Mesendoderm (in vitro differentiated cells): ENCODE measurements around the gene BSN.

Experiments used
- DNase-seq: peaks from one replicate; pipeline ENCODE4 v3.0.0; 2013
- H2AK5ac ChIP-seq: 2 replicates; pipeline ENCODE4 v1.6.1; 2013; ENCODE audit warnings: low read length, inconsistent platforms
- H2BK120ac ChIP-seq: 2 replicates; pipeline ENCODE4 v1.6.1; 2013; ENCODE audit warnings: low read depth, mild to moderate bottlenecking, low read length, moderate library complexity, mixed read lengths
- H2BK15ac ChIP-seq: replicated peaks from 2 replicates; pipeline ENCODE4 v1.6.1; 2013; ENCODE audit warnings: low read depth, mild to moderate bottlenecking, moderate library complexity
- H2BK5ac ChIP-seq: 2 replicates; pipeline ENCODE4 v1.6.1; 2013; ENCODE audit warnings: low read length, inconsistent platforms
- H3K18ac ChIP-seq: 2 replicates; pipeline ENCODE4 v1.6.1; 2013; ENCODE audit warnings: mild to moderate bottlenecking, low read length, mixed read lengths
- H3K23ac ChIP-seq: one replicate; pipeline ENCODE4 v1.6.1; 2013; ENCODE audit warnings: low read length
- H3K27ac ChIP-seq: 2 replicates; pipeline ENCODE4 v1.5.1; 2013; ENCODE audit warnings: low read depth, mild to moderate bottlenecking, inconsistent platforms, low read length, moderate library complexity
- H3K27me3 ChIP-seq: 2 replicates; pipeline ENCODE4 v1.6.1; 2013; ENCODE audit warnings: low read length, control low read depth, mild to moderate bottlenecking, inconsistent platforms; ENCODE audit not compliant: insufficient read depth, poor library complexity
- H3K36me3 ChIP-seq: 2 replicates; pipeline ENCODE4 v1.6.1; 2013; ENCODE audit warnings: low read length, inconsistent platforms; ENCODE audit not compliant: control insufficient read depth, insufficient read depth
- H3K4ac ChIP-seq: one replicate; pipeline ENCODE4 v1.6.1; 2013; ENCODE audit warnings: low read depth, mild to moderate bottlenecking, low read length, moderate library complexity
- H3K4me1 ChIP-seq: 2 replicates; pipeline ENCODE4 v1.6.1; 2013; ENCODE audit warnings: low read depth, low read length, inconsistent platforms; ENCODE audit not compliant: control insufficient read depth
- H3K4me2 ChIP-seq: 2 replicates; pipeline ENCODE4 v1.6.1; 2013; ENCODE audit warnings: low read length
- H3K4me3 ChIP-seq: 2 replicates; pipeline ENCODE4 v1.5.1; 2013; ENCODE audit warnings: mild to moderate bottlenecking, low read length
- H3K56ac ChIP-seq: one replicate; pipeline ENCODE4 v1.6.1; 2013; ENCODE audit warnings: low read length
- H3K79me1 ChIP-seq: 2 replicates; pipeline ENCODE4 v1.6.1; 2013; ENCODE audit warnings: low read length, inconsistent platforms
- H3K79me2 ChIP-seq: 2 replicates; pipeline ENCODE4 v1.6.1; 2013; ENCODE audit warnings: mild to moderate bottlenecking, low read length; ENCODE audit not compliant: control insufficient read depth, insufficient read depth
- H3K9ac ChIP-seq: 2 replicates; pipeline ENCODE4 v1.6.1; 2013; ENCODE audit warnings: low read length, inconsistent platforms
- H4K5ac ChIP-seq: one replicate; pipeline ENCODE4 v1.6.1; 2013; ENCODE audit warnings: low read length
- H4K8ac ChIP-seq: one replicate; pipeline ENCODE4 v1.6.1; 2013; ENCODE audit warnings: low read depth, mild to moderate bottlenecking, control low read depth, low read length, moderate library complexity
- WGBS: extraction: QIAGEN DNeasy Blood & Tissue Kit; methylation state at CpG from one replicate; pipeline ENCODE4 v1.1.7; 2013; ENCODE audit warnings: low lambda C conversion rate, missing lambda C conversion rate; ENCODE audit not compliant: insufficient coverage; ENCODE audit errors: extremely low coverage; 5-methylcytosine and 5-hydroxymethylcytosine counted together

BSN gene

GRCh38 chr3:49602049-49602554 is 47.8 kb downstream of the BSN start:
- Histone ChIP-seq H4K5ac (no peak overlapping the region), H3K27me3 (no peaks in the 10 kb centered on the region), H2BK5ac (no peak overlapping the region), H3K18ac (no peak overlapping the region), H3K4me2 (no peak overlapping the region), H3K4me3 (no peak overlapping the region), H3K79me2 (no peaks in the 10 kb centered on the region), H2BK120ac (no peak overlapping the region), H3K56ac (no peak overlapping the region), H3K23ac (no peak overlapping the region), H3K79me1 (no peaks in the 10 kb centered on the region), H3K4ac (no peak overlapping the region), H2BK15ac (no peak overlapping the region), H3K27ac (no peak overlapping the region), H4K8ac (no peak overlapping the region), H2AK5ac (no peak overlapping the region), H3K36me3 (no peaks in the 10 kb centered on the region), H3K4me1 (no peaks in the 10 kb centered on the region), H3K9ac (no peak overlapping the region)
- no peak for DNase-seq
- WGBS: no CpG with 5 or more reads among the region's 2 CpGs

GRCh38 chr3:49602877-49603411 is 48.7 kb downstream of the BSN start:
- Histone ChIP-seq H3K23ac (peak overlapping the region; percentile 66), H4K5ac (no peak overlapping the region), H3K79me2 (no peaks in the 10 kb centered on the region), H2BK120ac (no peak overlapping the region), H3K4me2 (no peak overlapping the region), H3K36me3 (no peaks in the 10 kb centered on the region), H2BK15ac (no peak overlapping the region), H3K9ac (no peak overlapping the region), H3K27me3 (no peaks in the 10 kb centered on the region), H3K27ac (no peak overlapping the region), H3K4me1 (no peaks in the 10 kb centered on the region), H2AK5ac (no peak overlapping the region), H3K4ac (no peak overlapping the region), H3K18ac (no peak overlapping the region), H4K8ac (no peak overlapping the region), H3K56ac (no peak overlapping the region), H3K79me1 (no peaks in the 10 kb centered on the region), H2BK5ac (no peak overlapping the region), H3K4me3 (no peak overlapping the region)
- no CpG with 5 or more reads among the region's 5 CpGs for WGBS
- DNase-seq: peak; percentile 29

GRCh38 chr3:49606427-49606826 is 52.1 kb downstream of the BSN start:
- Histone ChIP-seq H2AK5ac (no peak overlapping the region), H3K4me1 (no peaks in the 10 kb centered on the region), H3K79me2 (no peaks in the 10 kb centered on the region), H3K27me3 (no peaks in the 10 kb centered on the region), H3K27ac (no peak overlapping the region), H3K9ac (no peak overlapping the region), H2BK5ac (no peak overlapping the region), H2BK120ac (no peak overlapping the region), H3K4ac (no peak overlapping the region), H3K79me1 (no peaks in the 10 kb centered on the region), H3K23ac (no peak overlapping the region), H3K4me3 (no peak overlapping the region), H3K4me2 (no peak overlapping the region), H3K56ac (no peak overlapping the region), H2BK15ac (no peak overlapping the region), H3K36me3 (no peaks in the 10 kb centered on the region), H3K18ac (no peak overlapping the region), H4K8ac (no peak overlapping the region), H4K5ac (no peak overlapping the region)
- no CpG with 5 or more reads among the region's 2 CpGs for WGBS
- DNase-seq: no peak

- Histone ChIP-seq H3K23ac (no peak overlapping the region), H3K4me3 (no peak overlapping the region), H3K18ac (no peak overlapping the region), H3K36me3 (no peaks in the 10 kb centered on the region), H2AK5ac (no peak overlapping the region), H2BK5ac (no peak overlapping the region), H2BK120ac (no peak overlapping the region), H3K56ac (no peak overlapping the region), H3K27ac (no peak overlapping the region), H3K27me3 (no peaks in the 10 kb centered on the region), H3K4me1 (no peaks in the 10 kb centered on the region), H3K4ac (no peak overlapping the region), H3K79me1 (no peaks in the 10 kb centered on the region), H4K5ac (no peak overlapping the region), H3K4me2 (no peak overlapping the region), H4K8ac (no peak overlapping the region), H2BK15ac (no peak overlapping the region), H3K9ac (no peak overlapping the region), H3K79me2 (no peaks in the 10 kb centered on the region)
- WGBS: no CpG with 5 or more reads among the region's 3 CpGs
- no peak for DNase-seq
These were observed 52.9 kb downstream of the BSN start for GRCh38 chr3:49607105-49607591.

- Histone ChIP-seq H4K5ac (no peak overlapping the region), H2BK5ac (no peak overlapping the region), H2BK15ac (no peak overlapping the region), H3K56ac (no peak overlapping the region), H2BK120ac (no peak overlapping the region), H4K8ac (no peak overlapping the region), H3K4me1 (no peaks in the 10 kb centered on the region), H3K27ac (no peak overlapping the region), H3K27me3 (no peaks in the 10 kb centered on the region), H3K36me3 (no peaks in the 10 kb centered on the region), H3K9ac (no peak overlapping the region), H3K18ac (no peak overlapping the region), H3K4ac (no peak overlapping the region), H3K4me3 (no peak overlapping the region), H3K23ac (no peak overlapping the region), H3K79me2 (no peaks in the 10 kb centered on the region), H2AK5ac (no peak overlapping the region), H3K4me2 (no peak overlapping the region), H3K79me1 (no peaks in the 10 kb centered on the region)
- no CpG with 5 or more reads among the region's 5 CpGs for WGBS
- no peak for DNase-seq
These were observed 53.5 kb downstream of the BSN start for GRCh38 chr3:49607796-49608195.

GRCh38 chr3:49609314-49609713 is 55.0 kb downstream of the BSN start:
- H3K79me1 ChIP-seq: no peaks in the 10 kb centered on the region
- H3K79me2 ChIP-seq: no peaks in the 10 kb centered on the region
- H3K36me3 ChIP-seq: no peaks in the 10 kb centered on the region
- no peak overlapping the region for H3K56ac ChIP-seq
- no peak overlapping the region for H3K27ac ChIP-seq
- H3K27me3 ChIP-seq: no peaks in the 10 kb centered on the region
- H3K4me2 ChIP-seq: no peak overlapping the region
- H3K4me3 ChIP-seq: no peak overlapping the region
- H2BK15ac ChIP-seq: no peak overlapping the region
- H2BK5ac ChIP-seq: no peak overlapping the region
- no peak overlapping the region for H2BK120ac ChIP-seq
- no peak overlapping the region for H3K9ac ChIP-seq
- H4K5ac ChIP-seq: no peak overlapping the region
- no CpG with 5 or more reads among the region's 5 CpGs for WGBS
- no peak overlapping the region for H3K23ac ChIP-seq
- H3K18ac ChIP-seq: no peak overlapping the region
- H4K8ac ChIP-seq: no peak overlapping the region
- no peak for DNase-seq
- no peak overlapping the region for H2AK5ac ChIP-seq
- no peaks in the 10 kb centered on the region for H3K4me1 ChIP-seq
- no peak overlapping the region for H3K4ac ChIP-seq
